ENCODE data around the gene RNF182. TPM values are rescaled to one million over a fixed set of nuclear protein-coding genes. Genes with fewer than 3 reads are reported as not detected.
"Not testable (repeated sequence)": the region's sequence is repeated elsewhere in the genome, so short reads cannot be mapped to it uniquely, and the experiment has no call there.

Gene RNF182
- total RNA-seq, 1 donor from 2014 or later = 0.49 TPM

DNA sequence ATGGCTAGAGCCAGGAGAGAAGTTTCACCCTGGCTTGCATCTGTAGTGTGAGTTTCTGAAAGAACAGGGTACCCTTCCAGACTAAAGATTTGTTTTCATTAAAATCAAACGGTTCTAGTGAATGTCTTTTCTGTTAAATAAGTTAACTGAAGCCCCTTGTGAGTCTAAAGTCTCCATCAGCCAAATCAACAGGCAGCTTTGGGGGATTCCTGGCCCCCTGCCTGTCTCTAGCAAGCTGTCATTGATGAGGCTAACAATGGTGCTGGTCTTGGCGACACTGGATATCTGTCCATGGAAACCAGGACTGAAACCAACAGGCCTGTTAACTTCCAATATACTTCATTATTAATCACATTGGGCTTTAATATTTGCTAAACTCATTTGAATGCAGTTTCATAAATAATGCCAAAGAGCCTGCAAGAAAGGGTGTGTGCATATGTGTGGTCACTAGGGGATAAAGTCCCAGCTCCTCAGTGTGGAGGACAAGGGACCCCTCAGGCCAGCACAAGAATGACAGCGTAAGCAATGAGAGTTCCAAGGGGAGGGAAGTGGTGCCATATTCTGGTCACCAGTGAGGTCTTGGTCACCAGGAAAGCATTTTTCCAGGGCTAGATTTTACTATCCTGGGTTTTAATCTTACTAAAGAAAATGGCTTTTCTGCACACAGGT is 9.1 kb upstream of the RNF182 start:
- ATAC-seq (no peak), DNase-seq (ENCODE audit: low spot score) (no peak)
- intact Hi-C loops (cut with DNase I) = no loop called here

DNA sequence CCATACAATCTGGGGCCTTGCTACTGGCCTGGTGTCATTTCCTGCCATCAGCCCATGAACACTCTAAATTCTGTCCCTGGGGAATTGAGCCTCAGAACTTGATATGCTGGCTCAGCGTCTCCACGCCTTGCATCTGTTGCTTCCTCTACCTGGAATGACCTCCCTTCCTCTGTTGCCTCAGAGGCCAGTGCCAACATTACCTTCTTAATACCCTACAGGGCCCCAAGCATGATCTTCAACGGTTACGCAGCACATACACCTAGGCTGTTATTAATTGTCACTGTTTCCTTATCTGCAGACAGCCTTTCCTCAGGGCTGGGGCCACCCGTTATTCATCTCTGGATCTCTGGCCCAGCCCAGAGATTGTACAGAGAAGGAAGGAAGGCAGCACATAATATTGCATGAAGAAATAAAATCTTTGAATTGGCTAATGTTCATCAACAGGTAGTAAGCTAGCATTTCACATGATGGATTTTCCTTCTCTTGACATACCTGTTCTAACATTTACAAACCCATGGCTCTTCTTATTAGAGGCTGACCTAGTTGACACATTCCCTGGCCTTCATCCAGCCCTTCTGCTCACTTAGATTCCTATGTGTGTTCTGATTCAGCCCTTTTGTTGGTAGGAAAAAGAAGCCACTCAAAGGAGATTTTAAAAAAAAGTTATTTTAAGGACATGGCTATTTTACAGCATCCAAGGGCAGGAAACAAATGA is 8.4 kb upstream of the RNF182 start:
- intact Hi-C loops (cut with DNase I) = no loop called here
- no peak for DNase-seq (ENCODE audit: low spot score)
- ATAC-seq = no peak

DNA sequence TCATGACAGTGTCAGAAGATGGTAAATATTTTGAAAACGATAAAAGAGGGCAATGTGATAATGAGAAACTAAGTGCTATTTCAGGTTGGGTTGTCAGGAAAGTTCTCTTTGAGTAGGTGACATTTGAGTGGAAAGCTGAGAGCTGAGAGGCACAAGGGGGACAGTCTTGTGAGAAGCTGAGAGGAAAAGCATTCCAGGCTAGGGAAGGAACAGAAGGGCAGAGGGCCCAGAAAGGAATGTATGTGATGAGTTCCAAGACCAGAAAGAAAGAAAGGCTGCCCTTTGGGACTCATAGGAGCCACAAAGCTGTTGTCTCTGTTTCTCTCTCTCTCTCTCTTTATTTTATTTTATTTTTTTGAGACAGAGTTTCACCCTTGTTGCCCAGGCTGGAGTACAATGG is 7.6 kb upstream of the RNF182 start:
- no peak for ATAC-seq
- intact Hi-C loops (cut with DNase I) = no loop called here
- no peak for DNase-seq (ENCODE audit: low spot score)

DNA sequence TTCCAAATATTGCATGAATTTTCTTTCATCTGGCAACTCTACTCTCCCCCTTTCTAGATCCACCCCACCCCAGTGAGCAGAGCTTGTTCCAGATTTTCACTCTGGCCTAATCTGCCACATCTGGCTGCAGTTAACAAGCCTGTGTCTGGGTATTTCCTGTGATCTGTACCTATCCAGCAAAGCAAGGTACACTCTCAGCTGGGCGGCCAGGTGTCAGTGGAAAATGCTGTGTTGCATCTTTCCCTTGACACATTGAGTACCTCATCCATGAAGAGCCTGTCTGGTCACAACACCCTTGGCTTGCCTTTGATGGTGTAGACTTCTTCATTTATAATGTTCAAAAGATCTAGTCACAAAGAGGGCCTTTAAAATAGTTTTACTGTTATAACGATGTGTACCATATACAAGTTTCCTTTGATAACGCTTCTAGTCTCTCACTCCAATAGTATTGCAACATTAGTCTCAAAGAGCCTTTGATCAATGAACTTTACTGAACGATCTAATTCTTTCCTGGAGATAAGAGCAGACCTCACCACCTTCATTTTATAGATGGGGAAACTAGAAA is 6.0 kb upstream of the RNF182 start:
- ATAC-seq (no peak), DNase-seq (ENCODE audit: low spot score) (no peak)
- intact Hi-C loops (cut with DNase I) = no loop called here

DNA sequence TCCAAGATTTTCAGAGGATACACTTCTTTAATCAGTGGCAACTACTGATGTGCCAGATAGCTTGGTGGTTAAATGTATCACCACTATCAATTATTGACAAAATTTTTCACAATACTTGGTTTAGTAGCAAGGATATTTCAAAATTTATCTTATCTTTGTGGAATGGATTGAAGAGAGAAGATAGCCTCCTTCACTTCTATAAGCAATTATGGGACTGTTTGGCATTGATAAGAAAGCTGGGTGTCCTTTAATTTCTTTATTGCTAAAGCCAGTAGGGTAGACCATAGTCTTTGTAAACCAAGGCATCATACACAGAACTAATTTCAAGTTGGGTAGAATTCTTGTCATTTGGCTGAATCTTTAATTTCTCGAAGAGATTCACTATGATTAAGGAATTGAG is 4.9 kb upstream of the RNF182 start:
- ATAC-seq (no peak), DNase-seq (ENCODE audit: low spot score) (no peak)
- intact Hi-C loops (cut with DNase I) = no loop called here

DNA sequence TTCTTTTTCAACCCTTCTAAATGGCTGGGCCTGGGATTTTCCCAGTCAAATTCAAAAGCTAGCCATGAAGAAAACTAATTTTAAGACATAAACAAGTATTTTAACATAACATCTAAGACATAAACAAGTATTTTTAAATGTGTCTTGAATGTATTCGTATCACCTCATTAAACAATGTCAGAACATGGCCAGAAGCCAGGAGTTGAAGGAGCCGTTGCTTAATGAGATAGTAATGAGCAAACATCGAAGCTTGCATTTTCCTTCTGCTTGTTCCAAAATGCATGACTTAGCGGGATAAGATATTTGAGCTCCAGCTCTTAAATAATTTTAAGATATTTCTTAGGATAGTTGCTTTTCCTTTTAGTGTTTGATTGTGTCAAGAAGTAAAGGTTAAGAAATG is 4.2 kb upstream of the RNF182 start:
- DNase-seq (ENCODE audit: low spot score) = no peak
- intact Hi-C loops (cut with DNase I) = no loop called here
- no peak for ATAC-seq

DNA sequence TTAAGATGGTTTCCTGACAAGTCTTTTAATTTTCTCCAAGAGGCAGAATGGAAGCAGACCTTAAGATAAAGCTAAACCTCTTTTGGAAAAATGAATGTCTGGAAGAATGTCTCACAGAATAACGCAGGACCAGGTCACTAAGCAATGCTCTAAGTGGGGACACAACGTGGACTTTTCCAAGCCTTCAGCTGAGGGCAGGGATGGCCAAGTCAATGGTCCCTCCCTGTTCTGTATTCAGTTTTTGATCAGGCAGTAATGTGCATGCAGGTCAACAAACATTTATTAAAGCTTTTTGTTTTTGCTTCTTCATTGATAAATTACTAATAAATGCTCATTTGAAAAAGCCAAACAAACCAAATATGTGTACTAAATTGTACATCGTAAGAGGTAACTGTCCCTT is 2.0 kb upstream of the RNF182 start:
- DNase-seq (ENCODE audit: low spot score) = no peak
- ATAC-seq = no peak
- intact Hi-C loops (cut with DNase I) = no loop called here

DNA sequence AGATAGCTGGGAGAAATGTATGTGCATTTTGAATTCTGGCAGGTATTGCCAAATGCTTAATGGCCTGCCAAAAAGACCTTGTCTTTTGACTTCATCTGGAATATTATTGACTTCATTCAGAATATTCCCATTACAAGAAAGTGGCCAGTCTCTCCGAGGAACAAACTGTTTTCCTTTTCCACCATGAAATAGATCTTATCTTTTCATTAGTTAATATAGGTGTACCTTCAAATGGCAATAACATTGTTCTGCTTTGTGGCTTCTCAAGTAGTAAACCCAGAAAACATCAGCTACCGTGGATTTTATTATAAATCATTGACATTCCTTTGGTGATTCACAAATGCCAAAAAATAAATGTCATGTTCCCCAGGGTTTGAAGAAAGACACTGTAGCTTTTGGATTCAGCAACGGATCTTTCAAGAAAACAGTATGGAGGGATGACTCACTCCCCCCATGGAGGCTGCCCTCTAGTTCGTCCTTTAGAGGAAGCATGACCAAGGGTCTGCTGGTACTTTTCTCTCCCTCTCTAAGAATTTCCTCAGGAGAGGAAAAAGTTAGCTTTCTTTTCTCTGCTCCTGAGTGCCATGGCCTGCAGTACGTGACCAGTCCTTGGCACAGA is 1.1 kb upstream of the RNF182 start:
- intact Hi-C loops (cut with DNase I) = no loop called here
- no peak for ATAC-seq
- DNase-seq (ENCODE audit: low spot score) = no peak

DNA sequence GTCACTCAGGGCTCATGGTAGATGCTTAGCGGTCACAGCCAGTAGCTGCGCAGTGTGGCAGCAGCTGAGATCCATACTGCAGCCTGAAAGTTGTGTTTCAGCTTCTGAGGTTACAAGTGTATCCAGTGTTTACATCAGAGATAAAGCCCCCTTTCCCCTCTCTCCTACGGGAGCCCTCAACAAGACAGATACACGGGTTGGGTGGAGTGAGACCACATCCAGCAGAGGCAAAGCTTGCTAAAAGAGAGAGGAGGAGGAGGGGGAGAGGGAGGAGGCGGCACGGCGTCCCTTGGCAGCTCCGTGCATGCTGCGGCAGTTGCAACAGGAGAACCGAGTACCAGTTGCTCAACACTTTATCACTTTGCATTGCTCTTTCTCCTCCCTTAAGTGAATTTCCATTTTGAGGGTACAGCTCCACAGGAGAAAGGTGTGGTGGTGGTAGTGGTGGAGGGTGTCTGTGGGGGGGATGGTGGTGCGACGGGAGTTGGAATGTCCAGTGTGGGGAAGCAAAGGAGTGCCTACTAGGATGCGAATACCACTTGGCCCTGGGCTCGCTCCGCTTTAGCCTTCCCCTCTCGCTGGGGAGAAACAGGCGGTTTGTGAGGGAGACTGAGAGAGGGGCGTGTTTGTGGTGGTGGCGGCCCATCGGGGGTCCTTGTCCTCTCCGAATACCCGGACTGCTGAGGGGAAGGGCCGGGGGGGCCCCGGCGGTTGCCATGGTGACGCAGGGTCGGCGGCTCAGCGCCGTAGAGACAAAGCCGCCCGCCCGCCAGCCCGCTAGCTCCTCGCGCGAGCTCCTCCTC is 405 bp upstream of the RNF182 start:
- ATAC-seq (peak; percentile 84), DNase-seq (ENCODE audit: low spot score) (peak; percentile 70)
- intact Hi-C loops (cut with DNase I) = no loop called here

DNA sequence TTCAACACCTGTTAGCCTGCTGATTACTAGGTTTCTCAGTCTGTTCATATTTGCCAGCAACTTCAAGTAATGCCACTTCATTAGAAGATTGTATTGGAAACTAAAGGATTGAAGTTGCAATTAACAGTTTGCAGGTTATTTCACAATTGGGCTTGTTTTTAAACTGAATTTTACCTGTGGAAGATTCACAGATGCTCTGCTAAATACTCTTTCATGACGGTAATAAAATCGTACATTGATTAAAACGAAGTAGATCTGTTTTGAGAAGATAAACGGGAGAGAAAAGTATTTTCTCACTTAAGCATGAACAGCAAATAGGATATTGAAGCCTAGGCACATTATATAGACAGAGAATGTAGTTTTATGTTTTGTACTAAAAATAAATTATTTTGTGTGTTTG is 1.6 kb downstream of the RNF182 start:
- ATAC-seq (no peak), DNase-seq (ENCODE audit: low spot score) (no peak)
- intact Hi-C loops (cut with DNase I) = no loop called here

DNA sequence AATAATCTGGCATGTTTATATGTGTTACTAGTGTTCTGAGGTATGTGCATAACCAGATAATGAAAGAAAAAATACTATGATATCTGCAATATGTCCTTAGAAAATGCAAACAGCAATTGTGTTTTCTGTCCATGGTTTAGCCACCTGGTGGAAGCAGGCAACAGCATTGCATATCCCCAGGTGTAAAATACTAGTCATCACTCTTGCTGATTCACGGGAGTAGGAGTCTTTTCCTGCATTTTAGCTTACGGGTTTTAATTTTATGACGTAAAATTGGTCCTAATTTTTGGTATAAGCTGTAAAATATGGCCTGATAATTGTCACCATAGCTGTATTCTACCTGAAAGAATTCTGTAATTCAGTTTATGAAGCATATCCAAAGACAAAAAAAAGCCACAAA is 2.5 kb downstream of the RNF182 start:
- intact Hi-C loops (cut with DNase I) = no loop called here
- ATAC-seq = no peak

DNA sequence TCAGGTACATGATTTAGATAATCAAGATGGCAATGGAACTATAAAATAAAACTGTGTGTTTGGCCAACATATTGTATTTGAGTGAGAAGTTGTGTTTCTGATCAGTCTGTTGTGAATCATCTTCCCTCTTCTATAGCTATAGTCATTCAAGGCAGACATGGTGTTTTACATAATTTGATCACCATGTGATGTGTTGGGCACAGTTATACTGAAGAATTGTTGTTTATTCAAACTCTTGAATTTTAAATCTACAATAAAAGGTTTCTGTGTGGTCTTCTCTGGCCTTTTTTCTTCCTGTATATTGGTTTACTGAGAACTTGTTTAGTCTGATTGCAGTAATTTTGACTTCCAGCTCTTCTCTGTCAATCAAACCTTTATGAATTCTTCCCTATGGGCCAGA is 4.4 kb downstream of the RNF182 start:
- intact Hi-C loops (cut with DNase I) = no loop called here
- DNase-seq (ENCODE audit: low spot score) (no peak), ATAC-seq (no peak)

More for the DNA sequence above, 2.5 kb downstream of the RNF182 start:
- no peak for DNase-seq (ENCODE audit: low spot score)

DNA sequence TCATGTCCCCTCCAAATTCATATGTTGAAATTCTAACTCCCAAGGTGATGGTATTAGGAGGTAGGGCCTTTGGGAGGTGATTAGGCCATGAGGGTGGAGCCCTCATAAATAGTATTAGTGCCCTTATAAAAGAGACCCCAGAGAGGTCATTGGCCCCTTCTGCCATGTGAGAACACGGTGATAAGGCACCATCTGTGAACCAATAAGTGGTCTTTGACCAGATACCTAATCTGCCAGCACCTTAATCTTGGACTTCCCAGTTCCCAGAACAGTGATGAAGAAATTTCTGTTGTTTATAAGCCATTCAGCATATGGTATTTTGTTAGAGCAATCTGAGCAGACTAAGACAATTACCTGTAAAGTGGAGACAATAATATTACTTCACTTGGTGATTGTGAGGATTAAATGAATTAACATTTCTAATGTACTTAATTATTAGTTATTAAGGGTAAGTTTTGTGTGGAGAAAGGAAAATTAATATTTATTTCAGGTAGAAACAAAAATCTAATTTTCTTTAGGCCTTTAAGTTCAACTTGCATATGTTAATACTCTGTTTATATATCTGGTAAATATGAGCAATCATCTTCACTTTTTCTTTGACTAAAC is 7.1 kb downstream of the RNF182 start:
- intact Hi-C loops (cut with DNase I) = no loop called here
- DNase-seq (ENCODE audit: low spot score) (no peak), ATAC-seq (no peak)

DNA sequence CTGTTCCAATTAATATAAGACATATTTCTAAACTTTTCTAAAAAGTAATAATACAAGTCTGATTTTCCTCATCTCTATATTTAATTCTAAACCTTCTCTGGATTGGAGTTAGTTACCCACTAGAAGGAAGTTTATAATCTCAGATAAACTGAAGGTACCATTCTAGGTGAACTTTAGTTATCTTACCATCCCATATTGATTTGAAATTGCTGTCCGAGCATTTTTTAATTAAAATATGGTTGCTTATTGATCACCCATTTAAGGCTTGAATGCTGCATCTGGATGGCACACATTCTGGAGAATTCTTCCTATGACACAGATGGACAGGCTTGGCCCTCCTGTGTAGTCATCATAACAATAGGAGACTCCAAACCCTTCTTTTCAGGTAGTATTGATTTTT is 8.0 kb downstream of the RNF182 start:
- no peak for DNase-seq (ENCODE audit: low spot score)
- no peak for ATAC-seq
- intact Hi-C loops (cut with DNase I) = no loop called here

DNA sequence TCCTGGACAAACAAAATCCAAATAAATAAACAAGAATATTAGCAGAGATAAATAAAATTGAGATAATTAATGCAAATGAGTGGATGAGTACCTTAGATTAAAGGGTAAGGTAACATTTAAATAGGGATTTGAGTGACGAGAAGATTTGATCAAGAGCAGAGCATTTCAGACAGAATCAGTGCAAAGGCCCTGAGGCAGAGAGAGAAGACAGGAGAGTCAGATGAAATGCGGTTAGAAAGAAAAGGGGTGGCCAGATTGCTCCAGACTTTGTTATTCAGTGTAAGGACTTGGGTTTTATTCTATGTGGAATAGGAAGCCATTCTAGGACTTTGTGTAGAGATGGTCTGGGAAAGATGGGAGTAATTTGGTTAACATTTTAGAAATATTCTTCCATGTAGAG is 10.0 kb downstream of the RNF182 start:
- ATAC-seq (no peak), DNase-seq (ENCODE audit: low spot score) (no peak)
- intact Hi-C loops (cut with DNase I) = no loop called here

DNA sequence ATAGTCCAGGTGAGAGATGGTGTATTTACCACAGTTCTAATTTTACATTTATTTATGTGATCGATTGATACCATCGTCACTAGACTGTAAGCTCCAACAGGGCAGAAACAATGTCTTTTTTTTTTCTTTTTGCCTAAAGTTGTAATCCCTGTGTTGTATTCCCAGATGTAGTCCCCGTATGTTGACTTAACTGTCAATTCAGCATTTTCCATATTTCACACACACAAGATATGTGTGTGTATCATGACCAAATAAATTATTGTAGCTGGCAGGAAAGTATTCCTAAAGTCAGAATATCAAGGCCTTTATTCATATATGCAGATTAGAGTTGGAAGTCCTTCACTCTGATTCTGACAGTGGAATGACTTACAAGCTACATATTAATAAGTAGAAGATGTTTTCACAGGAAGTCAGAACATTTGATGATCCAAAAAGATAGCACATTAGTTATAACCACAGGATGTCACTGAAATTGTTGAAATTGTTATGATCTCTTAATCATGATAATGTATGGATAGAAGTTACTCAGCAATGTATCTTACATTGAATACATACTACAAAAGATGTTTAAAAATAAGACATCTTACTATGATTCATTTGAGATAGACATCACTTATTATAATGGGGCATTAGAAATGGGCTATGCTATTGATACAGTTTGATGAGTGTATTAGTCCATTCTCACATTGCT is 10.6 kb downstream of the RNF182 start:
- no peak for DNase-seq (ENCODE audit: low spot score)
- intact Hi-C loops (cut with DNase I) = no loop called here
- ATAC-seq = no peak

DNA sequence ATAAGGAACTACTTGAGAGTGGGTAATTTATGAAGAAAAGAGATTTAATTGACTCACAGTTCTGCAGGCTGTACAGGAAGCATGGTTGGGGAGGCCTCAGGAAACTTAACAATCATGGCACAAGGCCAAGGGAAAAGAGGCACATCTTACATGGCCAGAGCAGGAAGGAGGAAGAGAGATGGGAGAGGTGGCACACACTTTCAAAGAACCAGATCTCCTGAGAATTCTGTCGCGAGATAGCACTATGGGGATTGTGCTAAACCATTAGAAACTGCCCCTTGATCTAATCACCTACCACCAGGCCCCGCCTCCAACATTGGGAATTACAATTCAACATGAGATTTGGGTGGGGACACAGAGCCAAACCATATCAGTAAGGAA is 11.1 kb downstream of the RNF182 start:
- DNase-seq (ENCODE audit: low spot score); ATAC-seq; intact Hi-C loops (cut with DNase I): not testable (repeated sequence)

DNA sequence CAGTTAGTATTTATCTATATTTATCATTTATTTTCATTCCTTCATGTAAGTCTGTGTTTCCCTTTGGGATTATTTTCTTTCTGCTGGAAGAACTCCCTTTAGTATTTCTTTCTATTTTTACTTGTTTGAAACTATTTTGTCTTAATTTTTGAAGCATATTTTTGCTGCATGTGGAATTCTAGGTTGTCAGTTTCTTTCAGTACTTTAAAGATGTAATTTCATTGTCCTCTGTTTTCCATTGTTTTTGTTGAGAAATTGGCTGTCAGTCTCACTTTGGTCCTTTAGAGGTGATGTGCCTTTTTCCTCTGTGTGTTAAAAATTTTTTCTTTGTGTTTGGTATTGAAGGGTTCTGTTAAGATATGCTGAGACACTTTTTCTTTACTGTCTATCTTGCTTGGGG is 17.1 kb downstream of the RNF182 start:
- ATAC-seq = no peak
- intact Hi-C loops (cut with DNase I) = no loop called here
- no peak for DNase-seq (ENCODE audit: low spot score)

DNA sequence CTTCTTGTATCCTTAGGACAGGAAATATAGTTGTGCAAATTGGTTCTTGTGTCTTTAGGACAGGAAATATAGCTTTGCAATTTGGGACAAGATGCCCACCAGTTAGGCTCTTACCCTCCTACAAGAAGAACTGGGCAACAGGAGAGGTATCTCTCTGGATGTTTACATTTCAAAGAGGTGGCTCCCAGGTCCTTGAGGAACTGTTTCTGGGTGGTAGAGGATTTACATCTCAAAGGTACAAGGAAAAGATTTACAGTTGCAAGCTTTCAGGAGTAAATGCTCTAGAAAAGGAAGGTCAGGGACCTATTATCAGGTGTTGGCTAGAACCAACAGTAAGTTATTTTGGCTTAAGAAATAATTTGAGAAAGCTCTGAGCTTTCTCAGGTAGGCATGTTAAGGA is 19.2 kb downstream of the RNF182 start:
- ATAC-seq (no peak), DNase-seq (ENCODE audit: low spot score) (no peak)
- intact Hi-C loops (cut with DNase I) = no loop called here

Data from sciatic nerve (tissue), 2 donors.